ENCODE measurements around the gene AP4S1.
"Not testable (repeated sequence)": the region's sequence is repeated elsewhere in the genome, so short reads cannot be mapped to it uniquely, and the experiment has no call there.

Gene AP4S1

GRCh38 chr14:31038521-31039166, 13.2 kb downstream of the AP4S1 start:
- DNase-seq (ENCODE audit: low read depth), result no peak
- H3K4me3 ChIP-seq (ENCODE audit: low read depth, low read length), result no peak overlapping the region
- TF ChIP-seq, protein P1, sequence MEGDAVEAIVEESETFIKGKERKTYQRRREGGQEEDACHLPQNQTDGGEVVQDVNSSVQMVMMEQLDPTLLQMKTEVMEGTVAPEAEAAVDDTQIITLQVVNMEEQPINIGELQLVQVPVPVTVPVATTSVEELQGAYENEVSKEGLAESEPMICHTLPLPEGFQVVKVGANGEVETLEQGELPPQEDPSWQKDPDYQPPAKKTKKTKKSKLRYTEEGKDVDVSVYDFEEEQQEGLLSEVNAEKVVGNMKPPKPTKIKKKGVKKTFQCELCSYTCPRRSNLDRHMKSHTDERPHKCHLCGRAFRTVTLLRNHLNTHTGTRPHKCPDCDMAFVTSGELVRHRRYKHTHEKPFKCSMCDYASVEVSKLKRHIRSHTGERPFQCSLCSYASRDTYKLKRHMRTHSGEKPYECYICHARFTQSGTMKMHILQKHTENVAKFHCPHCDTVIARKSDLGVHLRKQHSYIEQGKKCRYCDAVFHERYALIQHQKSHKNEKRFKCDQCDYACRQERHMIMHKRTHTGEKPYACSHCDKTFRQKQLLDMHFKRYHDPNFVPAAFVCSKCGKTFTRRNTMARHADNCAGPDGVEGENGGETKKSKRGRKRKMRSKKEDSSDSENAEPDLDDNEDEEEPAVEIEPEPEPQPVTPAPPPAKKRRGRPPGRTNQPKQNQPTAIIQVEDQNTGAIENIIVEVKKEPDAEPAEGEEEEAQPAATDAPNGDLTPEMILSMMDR (IDR thresholded peaks at IDR 0.05; ENCODE audit: insufficient read depth, low read depth, low read length, missing control alignments), result no peak

- no peak overlapping the region for H3K4me3 ChIP-seq (ENCODE audit: low read depth, low read length)
- TF ChIP-seq, protein P1 (IDR thresholded peaks at IDR 0.05; ENCODE audit: insufficient read depth, low read depth, low read length, missing control alignments), result no peak
- no peak for DNase-seq (ENCODE audit: low read depth)
These were observed 16.9 kb downstream of the AP4S1 start for GRCh38 chr14:31042300-31042699.

DNA sequence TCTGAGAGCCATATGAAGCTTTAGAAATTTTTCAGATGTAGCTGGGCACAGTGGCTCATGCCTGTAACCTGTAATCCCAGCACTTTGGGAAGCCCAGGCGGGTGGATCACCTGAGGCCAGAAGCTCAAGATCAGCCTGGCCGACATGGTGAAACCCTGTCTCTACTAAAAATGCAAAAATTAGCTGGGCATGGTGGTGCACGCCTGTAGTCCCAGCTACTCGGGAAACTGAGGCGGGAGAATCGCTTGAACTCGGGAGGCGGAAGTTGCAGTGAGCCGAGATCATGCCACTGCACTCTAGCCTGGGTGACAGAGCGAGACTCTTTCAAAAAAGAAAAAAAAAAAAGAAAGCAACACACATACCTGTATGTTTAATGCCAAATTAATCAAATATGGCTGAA, 17.4 kb downstream of the AP4S1 start:
- not testable (repeated sequence) for DNase-seq (ENCODE audit: low read depth); H3K4me3 ChIP-seq (ENCODE audit: low read depth, low read length)

- H3K4me3 ChIP-seq (ENCODE audit: low read depth, low read length), result no peak overlapping the region
- TF ChIP-seq, protein P1 (IDR thresholded peaks at IDR 0.05; ENCODE audit: insufficient read depth, low read depth, low read length, missing control alignments), result no peak
- no peak for DNase-seq (ENCODE audit: low read depth)
These were observed 17.9 kb downstream of the AP4S1 start for GRCh38 chr14:31043379-31043778.

DNA sequence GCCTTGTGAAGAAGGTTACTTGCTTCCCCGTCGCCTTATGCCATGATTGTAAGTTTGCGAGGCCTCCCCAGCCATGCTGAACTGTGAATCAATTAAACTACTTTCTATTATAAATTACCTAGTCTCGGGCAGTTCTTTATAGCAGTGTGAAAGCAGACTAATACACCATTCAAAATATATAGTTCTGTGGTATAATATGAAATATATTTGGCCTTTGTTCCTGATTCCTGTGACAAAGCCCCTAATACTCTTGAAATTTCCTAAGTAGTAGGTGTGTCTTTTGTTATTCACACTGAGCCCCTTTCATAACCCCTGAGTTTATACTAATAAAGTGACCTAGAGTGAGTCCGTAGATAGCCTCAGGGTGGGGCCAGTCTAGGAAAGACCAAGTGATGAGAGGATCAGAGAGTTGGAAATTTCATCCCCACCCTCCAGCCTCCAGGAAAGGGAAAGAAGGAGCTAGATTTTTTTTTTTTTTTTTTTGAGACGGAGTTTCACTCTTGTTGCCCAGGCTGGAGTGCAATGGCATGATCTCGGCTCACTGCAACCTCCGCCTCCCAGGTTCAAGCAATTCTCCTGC, 20.1 kb downstream of the AP4S1 start:
- DNase-seq (ENCODE audit: low read depth), result no peak
- TF ChIP-seq, protein P1 (IDR thresholded peaks at IDR 0.05; ENCODE audit: insufficient read depth, low read depth, low read length, missing control alignments), result no peak
- no peak overlapping the region for H3K4me3 ChIP-seq (ENCODE audit: low read depth, low read length)

GRCh38 chr14:31047503-31047902, 22.1 kb downstream of the AP4S1 start:
- no peak for DNase-seq (ENCODE audit: low read depth)
- no peak overlapping the region for H3K4me3 ChIP-seq (ENCODE audit: low read depth, low read length)
- TF ChIP-seq, protein P1 (IDR thresholded peaks at IDR 0.05; ENCODE audit: insufficient read depth, low read depth, low read length, missing control alignments), result no peak

GRCh38 chr14:31051023-31051422, 25.6 kb downstream of the AP4S1 start:
- no peak overlapping the region for H3K4me3 ChIP-seq (ENCODE audit: low read depth, low read length)
- no peak for DNase-seq (ENCODE audit: low read depth)
- TF ChIP-seq, protein P1 (IDR thresholded peaks at IDR 0.05; ENCODE audit: insufficient read depth, low read depth, low read length, missing control alignments), result no peak
